CD4-positive, alpha-beta T cell (primary cell): ENCODE measurements around the gene CLIC5. TPM values are rescaled to one million over a fixed set of nuclear protein-coding genes. Genes with fewer than 3 reads are reported as not detected.

Experiments used
- ATAC-seq: fragments of 200-7000 bp; cut with Tn5 transposase; one replicate; pipeline ENCODE4 v1.10.0; 2022; ENCODE audit warnings: mild to moderate bottlenecking; ENCODE audit not compliant: poor library complexity
- CTCF ChIA-PET: fragments of 350-600 bp; sonication (Branson Sonifier 250); formaldehyde crosslinking; loops from one replicate; lab custom pipeline; 2021; ENCODE audit warnings: antibody characterized with exemption, inconsistent platforms; lab: Charles Lee
- POLR2A ChIA-PET: fragments of 350-600 bp; sonication (Branson Sonifier 250); formaldehyde crosslinking; loops from one replicate; lab custom pipeline; 2021; ENCODE audit warnings: antibody characterized with exemption, inconsistent platforms; lab: Charles Lee
- DNase-seq, 14 experiments: peaks; one replicate each; pipeline ENCODE4 v3.0.0-alpha.2; 2013 to 2020; ENCODE audit warnings: mixed read lengths in 2 of 14
- H3K27ac ChIP-seq, 2 donors: one replicate each; pipeline versions ENCODE4 v1.5.1 to v1.7.0; 2013; ENCODE audit warnings: low read length in 2 of 2, low read depth in 1 of 2, mild to moderate bottlenecking in 1 of 2
- H3K27me3 ChIP-seq, 2 experiments: 1 replicate in 1 of 2; 2 replicates in 1 of 2; pipeline versions ENCODE4 v1.6.1 to v1.7.0; 2013; ENCODE audit warnings: low read length in 2 of 2, control low read depth in 1 of 2, mild to moderate bottlenecking in 1 of 2, moderate library complexity in 1 of 2; ENCODE audit not compliant: insufficient read depth in 2 of 2, control insufficient read depth in 1 of 2
- H3K36me3 ChIP-seq: one replicate; pipeline ENCODE4 v1.6.1; 2013; ENCODE audit warnings: low read length, control low read depth; ENCODE audit not compliant: insufficient read depth
- H3K4me1 ChIP-seq: one replicate; pipeline ENCODE4 v1.6.1; 2013; ENCODE audit warnings: low read length, control low read depth; ENCODE audit not compliant: insufficient read depth
- H3K4me3 ChIP-seq: one replicate; pipeline ENCODE4 v1.5.1; 2013; ENCODE audit warnings: mild to moderate bottlenecking, low read length, moderate library complexity
- H3K9me3 ChIP-seq, 2 experiments: 1 replicate in 1 of 2; 2 replicates in 1 of 2; pipeline versions ENCODE4 v1.6.1 to v1.7.0; 2013; ENCODE audit warnings: low read length in 2 of 2, mild to moderate bottlenecking in 2 of 2, control low read depth in 1 of 2, moderate library complexity in 1 of 2; ENCODE audit not compliant: control insufficient read depth in 1 of 2, insufficient read depth in 1 of 2
- H3K27ac Mint-ChIP-seq: one replicate; pipeline ENCODE4 v1.8.0; 2020; ENCODE audit warnings: mixed read lengths
- H3K27me3 Mint-ChIP-seq: one replicate; pipeline ENCODE4 v1.8.0; 2021; ENCODE audit warnings: mixed read lengths
- H3K36me3 Mint-ChIP-seq: one replicate; pipeline ENCODE4 v1.8.0; 2021; ENCODE audit warnings: low read depth, mixed read lengths
- H3K4me1 Mint-ChIP-seq: one replicate; pipeline ENCODE4 v1.8.0; 2021; ENCODE audit warnings: low read depth, mixed read lengths
- H3K4me3 Mint-ChIP-seq: one replicate; pipeline ENCODE4 v1.8.0; 2020; ENCODE audit warnings: mild to moderate bottlenecking, mixed read lengths
- H3K9me3 Mint-ChIP-seq: one replicate; pipeline ENCODE4 v1.8.0; 2020; ENCODE audit warnings: mixed read lengths
- intact Hi-C, 2 experiments: fragments of 100-400 bp; cut with DNase I in 1 of 2; cut with micrococcal nuclease in 1 of 2; formaldehyde crosslinking; loops; one replicate each; pipeline versions ENCODE4 v1.15.1 to v1.9.0; 2023 to 2025; cut with DNase I, micrococcal nuclease
- total RNA-seq, 174 experiments: library from RNA in 2 of 174; stranded (reverse) in 2 of 174; gene quantifications; one replicate each; pipeline ENCODE4 v1.2.3 and lab custom pipeline; 2021 to 2026
- TF ChIP-seq, protein P1 (sequence below): fragments of 200-600 bp; IDR thresholded peaks from one replicate; pipeline ENCODE4 v1.8.0; 2022; ENCODE audit warnings: antibody characterized with exemption, mild to moderate bottlenecking

Gene CLIC5
- total RNA-seq, 2 experiments from 2014 or later, result 2.5 to 2.8 TPM

DNA sequence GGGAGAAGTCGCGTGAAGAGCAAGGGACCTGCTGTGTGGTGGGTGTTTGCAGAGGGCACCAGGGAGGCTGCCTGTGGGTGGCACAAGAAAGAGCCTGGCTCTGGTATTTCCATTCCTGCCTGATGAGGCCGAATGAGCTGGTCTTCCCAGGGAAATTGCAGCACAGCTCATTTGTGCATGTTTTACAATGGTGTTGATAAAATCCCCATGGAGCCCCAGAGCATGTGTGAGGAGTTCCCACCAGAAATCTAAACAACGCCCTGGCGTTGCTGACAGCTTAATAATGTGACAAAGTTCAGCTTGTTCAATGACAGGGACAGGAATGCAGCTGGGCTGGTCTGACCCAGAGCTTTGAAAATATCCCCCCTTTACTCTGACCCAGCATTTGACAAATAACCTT lies 135.5 kb downstream of the CLIC5 start:
- ATAC-seq, result no peak
- POLR2A ChIA-PET, result no interaction called here
- Mint-ChIP-seq H3K27me3 (peaks cover 4% of the 10 kb centered on the region), H3K36me3 (no peaks in the 10 kb centered on the region), H3K27ac (no peak overlapping the region), H3K9me3 (no peaks in the 10 kb centered on the region), H3K4me3 (no peak overlapping the region), H3K4me1 (no peaks in the 10 kb centered on the region)
- Histone ChIP-seq H3K4me1 (no peaks in the 10 kb centered on the region), H3K27ac (no peak overlapping the region), H3K27me3 (no peaks in the 10 kb centered on the region), H3K4me3 (no peak overlapping the region), H3K36me3 (no peaks in the 10 kb centered on the region), H3K9me3 (no peaks in the 10 kb centered on the region)
- TF ChIP-seq, protein P1, sequence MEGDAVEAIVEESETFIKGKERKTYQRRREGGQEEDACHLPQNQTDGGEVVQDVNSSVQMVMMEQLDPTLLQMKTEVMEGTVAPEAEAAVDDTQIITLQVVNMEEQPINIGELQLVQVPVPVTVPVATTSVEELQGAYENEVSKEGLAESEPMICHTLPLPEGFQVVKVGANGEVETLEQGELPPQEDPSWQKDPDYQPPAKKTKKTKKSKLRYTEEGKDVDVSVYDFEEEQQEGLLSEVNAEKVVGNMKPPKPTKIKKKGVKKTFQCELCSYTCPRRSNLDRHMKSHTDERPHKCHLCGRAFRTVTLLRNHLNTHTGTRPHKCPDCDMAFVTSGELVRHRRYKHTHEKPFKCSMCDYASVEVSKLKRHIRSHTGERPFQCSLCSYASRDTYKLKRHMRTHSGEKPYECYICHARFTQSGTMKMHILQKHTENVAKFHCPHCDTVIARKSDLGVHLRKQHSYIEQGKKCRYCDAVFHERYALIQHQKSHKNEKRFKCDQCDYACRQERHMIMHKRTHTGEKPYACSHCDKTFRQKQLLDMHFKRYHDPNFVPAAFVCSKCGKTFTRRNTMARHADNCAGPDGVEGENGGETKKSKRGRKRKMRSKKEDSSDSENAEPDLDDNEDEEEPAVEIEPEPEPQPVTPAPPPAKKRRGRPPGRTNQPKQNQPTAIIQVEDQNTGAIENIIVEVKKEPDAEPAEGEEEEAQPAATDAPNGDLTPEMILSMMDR, result no peak
- intact Hi-C loops, result no loop called here
- no peak for DNase-seq
- CTCF ChIA-PET, result interaction anchor here (1.2 kb wide), 1 partner anchor 15 kb away, joined by 3 read pairs; no protein-coding TSS in a partner anchor

DNA sequence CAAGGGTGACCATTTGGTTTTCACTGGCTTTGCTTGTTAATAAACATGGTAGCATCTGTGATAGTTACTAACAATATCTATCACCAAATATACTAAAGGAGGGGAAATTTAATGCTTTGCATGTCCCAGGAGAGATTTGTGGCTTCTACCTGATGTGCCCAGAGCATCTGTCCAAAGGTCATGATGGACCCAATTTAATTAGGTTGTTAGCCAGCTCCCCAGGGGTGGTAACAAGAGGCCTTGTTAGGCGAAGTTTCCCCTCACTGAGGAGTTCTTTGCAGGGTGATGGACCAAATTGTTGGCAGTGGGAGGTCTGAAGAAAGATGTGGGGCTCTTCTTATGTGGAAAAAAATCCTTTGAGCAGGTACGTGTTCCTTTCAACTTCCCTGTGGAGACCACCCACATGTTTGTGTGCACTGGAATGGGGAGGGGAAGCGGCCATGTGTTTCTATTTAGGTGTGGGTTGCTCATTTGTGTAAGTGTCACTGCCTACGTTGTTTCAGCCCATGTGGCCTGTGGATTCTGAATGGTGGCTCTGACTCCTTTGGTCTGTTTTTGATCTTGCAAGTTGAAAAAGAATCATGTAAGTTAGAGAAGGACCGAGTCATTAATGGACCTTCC lies 137.6 kb downstream of the CLIC5 start:
- ChIA-PET POLR2A (no interaction called here), CTCF (no interaction called here)
- Mint-ChIP-seq H3K4me3 (no peak overlapping the region), H3K4me1 (no peaks in the 10 kb centered on the region), H3K27ac (no peak overlapping the region), H3K27me3 (peaks cover 4% of the 10 kb centered on the region), H3K36me3 (no peaks in the 10 kb centered on the region), H3K9me3 (no peaks in the 10 kb centered on the region)
- TF ChIP-seq, protein P1, result no peak
- H3K4me3 ChIP-seq, result no peak overlapping the region
- ATAC-seq, result no peak
- H3K4me1 ChIP-seq, result no peaks in the 10 kb centered on the region
- no peak for DNase-seq
- no peak overlapping the region for H3K27ac ChIP-seq
- H3K36me3 ChIP-seq, result no peaks in the 10 kb centered on the region
- no peaks in the 10 kb centered on the region for H3K27me3 ChIP-seq
- intact Hi-C loops, result no loop called here
- H3K9me3 ChIP-seq, result no peaks in the 10 kb centered on the region

GRCh38 chr6:45872827-45873365 lies 142.8 kb downstream of the CLIC5 start:
- Mint-ChIP-seq H3K4me1 (no peaks in the 10 kb centered on the region), H3K36me3 (no peaks in the 10 kb centered on the region), H3K9me3 (no peaks in the 10 kb centered on the region), H3K4me3 (no peak overlapping the region), H3K27ac (no peak overlapping the region), H3K27me3 (no peaks in the 10 kb centered on the region)
- Histone ChIP-seq H3K9me3 (no peaks in the 10 kb centered on the region), H3K4me3 (no peak overlapping the region), H3K4me1 (no peaks in the 10 kb centered on the region), H3K27me3 (no peaks in the 10 kb centered on the region), H3K27ac (no peak overlapping the region), H3K36me3 (no peaks in the 10 kb centered on the region)
- DNase-seq (no peak), ATAC-seq (no peak)
- ChIA-PET CTCF (no interaction called here), POLR2A (no interaction called here)
- intact Hi-C loops, result no loop called here
- TF ChIP-seq, protein P1, result no peak
